ENCODE results near the gene SLC6A4.

- TF ChIP-seq CTCF (IDR thresholded peaks at IDR 0.05) = no peak
- no peak for TF ChIP-seq POLR2A (IDR thresholded peaks at IDR 0.05)
Observed at GRCh38 chr17:30248786-30249185, 13.3 kb upstream of the SLC6A4 start.
